Fibroblast of lung (primary cell): ENCODE data around the gene CITED2. TPM values are rescaled to one million over a fixed set of nuclear protein-coding genes. Genes with fewer than 3 reads are reported as not detected.

Experiments used
- DNase-seq, 2 donors: peaks; one replicate each; pipeline versions ENCODE4 v3.0.0 to v3.0.0-alpha.2; 2010; ENCODE audit warnings: low read depth in 2 of 2
- H2AFZ ChIP-seq: 2 replicates; pipeline ENCODE4 v1.5.1; 2012; ENCODE audit warnings: low read length, control low read depth, inconsistent platforms
- H3K27ac ChIP-seq: 2 replicates; pipeline ENCODE4 v1.5.1; 2011; ENCODE audit warnings: low read length, control low read depth; ENCODE audit not compliant: insufficient read depth
- H3K27me3 ChIP-seq: 2 replicates; pipeline ENCODE4 v1.5.1; 2011; ENCODE audit warnings: mild to moderate bottlenecking, low read length; ENCODE audit not compliant: control insufficient read depth, insufficient read depth
- H3K36me3 ChIP-seq: 2 replicates; pipeline ENCODE4 v1.5.1; 2011; ENCODE audit warnings: low read length; ENCODE audit not compliant: control insufficient read depth, insufficient read depth
- H3K4me1 ChIP-seq: 2 replicates; pipeline ENCODE4 v1.5.1; 2011; ENCODE audit warnings: low read length; ENCODE audit not compliant: control insufficient read depth, insufficient read depth; ENCODE audit errors: extremely low read depth
- H3K4me2 ChIP-seq: 2 replicates; pipeline ENCODE4 v1.5.1; 2011; ENCODE audit warnings: low read length, control low read depth; ENCODE audit not compliant: insufficient read depth; ENCODE audit errors: extremely low read depth
- H3K4me3 ChIP-seq, 4 experiments: fragments of 200-600 bp in 1 of 4; sonication (generic) in 1 of 4; replicated peaks in 1 of 4; 2 replicates each; pipeline ENCODE4 v1.5.1; 2011 to 2016; ENCODE audit warnings: low read length in 4 of 4, low read depth in 3 of 4, mild to moderate bottlenecking in 3 of 4, control low read depth in 2 of 4, inconsistent platforms in 1 of 4, mixed read lengths in 1 of 4; ENCODE audit not compliant: insufficient read depth in 1 of 4; ENCODE audit errors: control extremely low read depth in 1 of 4
- H3K79me2 ChIP-seq: 2 replicates; pipeline ENCODE4 v1.5.1; 2012; ENCODE audit warnings: mild to moderate bottlenecking, low read length, inconsistent platforms; ENCODE audit not compliant: control insufficient read depth, insufficient read depth
- H3K9ac ChIP-seq: 2 replicates; pipeline ENCODE4 v1.5.1; 2011; ENCODE audit warnings: mild to moderate bottlenecking, low read length, control low read depth; ENCODE audit not compliant: insufficient read depth
- H3K9me3 ChIP-seq: 2 replicates; pipeline ENCODE4 v1.5.1; 2012; ENCODE audit warnings: low read depth, low read length; ENCODE audit not compliant: control insufficient read depth, insufficient read depth
- H4K20me1 ChIP-seq: 2 replicates; pipeline ENCODE4 v1.5.1; 2011; ENCODE audit warnings: low read length; ENCODE audit not compliant: control insufficient read depth, insufficient read depth; ENCODE audit errors: extremely low read depth
- CTCF ChIP-seq, 2 donors: IDR thresholded peaks in 1 of 2; conservative IDR thresholded peaks in 1 of 2; 1 replicate in 1 of 2; 2 replicates in 1 of 2; pipeline ENCODE4 v1.5.1; 2011 to 2012; ENCODE audit warnings: low read length in 2 of 2, control low read depth in 1 of 2, inconsistent platforms in 1 of 2, low read depth in 1 of 2, mild to moderate bottlenecking in 1 of 2
- EZH2 ChIP-seq: IDR thresholded peaks from 2 replicates; pipeline ENCODE4 v1.5.1; 2012; ENCODE audit warnings: low read length, control low read depth, mild to moderate bottlenecking; ENCODE audit errors: missing control alignments
- polyA plus RNA-seq, 2 donors: library from polyadenylated mRNA; depleted of rRNA in 1 of 2; stranded (reverse) in 1 of 2; unstranded in 1 of 2; fragments of >200 nt; gene quantifications; 2 replicates each; pipeline ENCODE4 v1.2.1, GENCODE V29; 2011 to 2012; ENCODE audit warnings: missing spikeins in 1 of 2
- total RNA-seq: library from RNA; depleted of rRNA; stranded (reverse); fragments of >200 nt; gene quantifications from 2 replicates; pipeline ENCODE4 v1.2.1, GENCODE V29; 2014

Gene CITED2
- total and polyA plus RNA-seq, 2 donors (not counting 1 experiment from before 2014, with no cell fraction given): 139 to 370 TPM

- Histone ChIP-seq H3K4me3 (no peak overlapping the region), H3K27ac (peak overlapping the region; percentile 63), H3K4me1 (peaks cover 8% of the 10 kb centered on the region), H3K9ac (no peak overlapping the region), H3K4me2 (peak overlapping the region; percentile 8), H3K27me3 (no peaks in the 10 kb centered on the region), H3K9me3 (no peaks in the 10 kb centered on the region), H2AFZ (no peak overlapping the region), H4K20me1 (no peaks in the 10 kb centered on the region), H3K79me2 (no peaks in the 10 kb centered on the region), H3K36me3 (no peaks in the 10 kb centered on the region)
- DNase-seq: peak; percentile 89 to 100
- TF ChIP-seq CTCF (conservative IDR thresholded peaks at IDR 0.05 in 1 of 2, IDR thresholded peaks at IDR 0.05 in 1 of 2; ENCODE audit: low read depth in 1 of 2, low read length in 2 of 2) (no peak), EZH2 (no peak)
Observed at GRCh38 chr6:139407718-139408222, 33.3 kb upstream of the CITED2 start.

GRCh38 chr6:139406577-139407343 lies 32.3 kb upstream of the CITED2 start:
- DNase-seq: peak in 1 of 2 donors; percentile 26
- Histone ChIP-seq H3K4me1 (peaks cover 10% of the 10 kb centered on the region), H3K4me2 (no peak overlapping the region), H3K36me3 (no peaks in the 10 kb centered on the region), H3K27ac (peak overlapping the region; percentile 63), H3K9ac (peak overlapping the region; percentile 13), H4K20me1 (no peaks in the 10 kb centered on the region), H3K9me3 (no peaks in the 10 kb centered on the region), H3K27me3 (no peaks in the 10 kb centered on the region), H3K79me2 (no peaks in the 10 kb centered on the region), H2AFZ (no peak overlapping the region), H3K4me3 (no peak overlapping the region)
- no peak for TF ChIP-seq EZH2
- no peak for TF ChIP-seq CTCF (conservative IDR thresholded peaks at IDR 0.05 in 1 of 2, IDR thresholded peaks at IDR 0.05 in 1 of 2; ENCODE audit: low read depth in 1 of 2, low read length in 2 of 2)

GRCh38 chr6:139402876-139403386 lies 28.5 kb upstream of the CITED2 start:
- Histone ChIP-seq H3K4me1 (peaks cover 10% of the 10 kb centered on the region), H3K27ac (peak overlapping the region; percentile 80), H3K27me3 (no peaks in the 10 kb centered on the region), H3K4me2 (no peak overlapping the region), H3K79me2 (no peaks in the 10 kb centered on the region), H3K9ac (no peak overlapping the region), H3K9me3 (no peaks in the 10 kb centered on the region), H4K20me1 (no peaks in the 10 kb centered on the region), H2AFZ (no peak overlapping the region), H3K36me3 (no peaks in the 10 kb centered on the region), H3K4me3 (no peak overlapping the region)
- DNase-seq: peak; percentile 82 to 99
- TF ChIP-seq CTCF (conservative IDR thresholded peaks at IDR 0.05 in 1 of 2, IDR thresholded peaks at IDR 0.05 in 1 of 2; ENCODE audit: low read depth in 1 of 2, low read length in 2 of 2) (no peak), EZH2 (no peak)
